Fibroblast of lung (primary cell): ENCODE measurements around the gene AK1. TPM values are rescaled to one million over a fixed set of nuclear protein-coding genes. Genes with fewer than 3 reads are reported as not detected.

Experiments
- DNase-seq, 2 donors: peaks; one replicate each; pipeline versions ENCODE4 v3.0.0 to v3.0.0-alpha.2; 2010; ENCODE audit warnings: low read depth in 2 of 2
- H2AFZ ChIP-seq: 2 replicates; pipeline ENCODE4 v1.5.1; 2012; ENCODE audit warnings: low read length, control low read depth, inconsistent platforms
- H3K27ac ChIP-seq: 2 replicates; pipeline ENCODE4 v1.5.1; 2011; ENCODE audit warnings: low read length, control low read depth; ENCODE audit not compliant: insufficient read depth
- H3K27me3 ChIP-seq: 2 replicates; pipeline ENCODE4 v1.5.1; 2011; ENCODE audit warnings: mild to moderate bottlenecking, low read length; ENCODE audit not compliant: control insufficient read depth, insufficient read depth
- H3K36me3 ChIP-seq: 2 replicates; pipeline ENCODE4 v1.5.1; 2011; ENCODE audit warnings: low read length; ENCODE audit not compliant: control insufficient read depth, insufficient read depth
- H3K4me1 ChIP-seq: 2 replicates; pipeline ENCODE4 v1.5.1; 2011; ENCODE audit warnings: low read length; ENCODE audit not compliant: control insufficient read depth, insufficient read depth; ENCODE audit errors: extremely low read depth
- H3K4me2 ChIP-seq: 2 replicates; pipeline ENCODE4 v1.5.1; 2011; ENCODE audit warnings: low read length, control low read depth; ENCODE audit not compliant: insufficient read depth; ENCODE audit errors: extremely low read depth
- H3K4me3 ChIP-seq, 4 experiments: fragments of 200-600 bp in 1 of 4; sonication (generic) in 1 of 4; replicated peaks in 1 of 4; 2 replicates each; pipeline ENCODE4 v1.5.1; 2011 to 2016; ENCODE audit warnings: low read length in 4 of 4, low read depth in 3 of 4, mild to moderate bottlenecking in 3 of 4, control low read depth in 2 of 4, inconsistent platforms in 1 of 4, mixed read lengths in 1 of 4; ENCODE audit not compliant: insufficient read depth in 1 of 4; ENCODE audit errors: control extremely low read depth in 1 of 4
- H3K79me2 ChIP-seq: 2 replicates; pipeline ENCODE4 v1.5.1; 2012; ENCODE audit warnings: mild to moderate bottlenecking, low read length, inconsistent platforms; ENCODE audit not compliant: control insufficient read depth, insufficient read depth
- H3K9ac ChIP-seq: 2 replicates; pipeline ENCODE4 v1.5.1; 2011; ENCODE audit warnings: mild to moderate bottlenecking, low read length, control low read depth; ENCODE audit not compliant: insufficient read depth
- H3K9me3 ChIP-seq: 2 replicates; pipeline ENCODE4 v1.5.1; 2012; ENCODE audit warnings: low read depth, low read length; ENCODE audit not compliant: control insufficient read depth, insufficient read depth
- H4K20me1 ChIP-seq: 2 replicates; pipeline ENCODE4 v1.5.1; 2011; ENCODE audit warnings: low read length; ENCODE audit not compliant: control insufficient read depth, insufficient read depth; ENCODE audit errors: extremely low read depth
- CTCF ChIP-seq, 2 donors: IDR thresholded peaks in 1 of 2; conservative IDR thresholded peaks in 1 of 2; 1 replicate in 1 of 2; 2 replicates in 1 of 2; pipeline ENCODE4 v1.5.1; 2011 to 2012; ENCODE audit warnings: low read length in 2 of 2, control low read depth in 1 of 2, inconsistent platforms in 1 of 2, low read depth in 1 of 2, mild to moderate bottlenecking in 1 of 2
- EZH2 ChIP-seq: IDR thresholded peaks from 2 replicates; pipeline ENCODE4 v1.5.1; 2012; ENCODE audit warnings: low read length, control low read depth, mild to moderate bottlenecking; ENCODE audit errors: missing control alignments
- polyA plus RNA-seq, 2 donors: library from polyadenylated mRNA; depleted of rRNA in 1 of 2; stranded (reverse) in 1 of 2; unstranded in 1 of 2; fragments of >200 nt; gene quantifications; 2 replicates each; pipeline ENCODE4 v1.2.1, GENCODE V29; 2011 to 2012; ENCODE audit warnings: missing spikeins in 1 of 2
- total RNA-seq: library from RNA; depleted of rRNA; stranded (reverse); fragments of >200 nt; gene quantifications from 2 replicates; pipeline ENCODE4 v1.2.1, GENCODE V29; 2014

AK1 gene
- total and polyA plus RNA-seq, 2 donors (not counting 1 experiment from before 2014, with no cell fraction given): 47.6 to 73.1 TPM

- H3K27me3 ChIP-seq: no peaks in the 10 kb centered on the region
- no peak overlapping the region for H2AFZ ChIP-seq
- peaks cover 5% of the 10 kb centered on the region for H3K79me2 ChIP-seq
- peak overlapping the region; percentile 82 for H3K27ac ChIP-seq
- no peaks in the 10 kb centered on the region for H3K9me3 ChIP-seq
- no peak overlapping the region for H3K9ac ChIP-seq
- peak in 1 of 2 donors; percentile 71 for DNase-seq
- no peak for TF ChIP-seq CTCF (conservative IDR thresholded peaks at IDR 0.05 in 1 of 2, IDR thresholded peaks at IDR 0.05 in 1 of 2; ENCODE audit: low read depth in 1 of 2, low read length in 2 of 2)
- TF ChIP-seq EZH2: no peak
- peaks cover 37% of the 10 kb centered on the region for H3K4me1 ChIP-seq
- H3K4me3 ChIP-seq: no peak overlapping the region
- no peaks in the 10 kb centered on the region for H4K20me1 ChIP-seq
- H3K36me3 ChIP-seq: peaks cover 2% of the 10 kb centered on the region
- H3K4me2 ChIP-seq: peak overlapping the region; percentile 36
These were observed 41.0 kb upstream of the AK1 start for GRCh38 chr9:127918183-127919107.

- Histone ChIP-seq H3K79me2 (peaks cover 5% of the 10 kb centered on the region), H2AFZ (no peak overlapping the region), H3K4me2 (no peak overlapping the region), H3K27me3 (no peaks in the 10 kb centered on the region), H3K36me3 (peaks cover 3% of the 10 kb centered on the region), H3K4me1 (peaks cover 33% of the 10 kb centered on the region), H3K9ac (no peak overlapping the region), H3K27ac (peak overlapping the region; percentile 82), H3K9me3 (no peaks in the 10 kb centered on the region), H4K20me1 (no peaks in the 10 kb centered on the region), H3K4me3 (no peak overlapping the region)
- DNase-seq: no peak
- no peak for TF ChIP-seq CTCF (conservative IDR thresholded peaks at IDR 0.05 in 1 of 2, IDR thresholded peaks at IDR 0.05 in 1 of 2; ENCODE audit: low read depth in 1 of 2, low read length in 2 of 2)
- no peak for TF ChIP-seq EZH2
These were observed 40.1 kb upstream of the AK1 start for GRCh38 chr9:127917603-127918002.

GRCh38 chr9:127916720-127917581 lies 39.5 kb upstream of the AK1 start, which contains the start of gene ST6GALNAC4:
TSS of gene ST6GALNAC4 (minus strand) at chr9:127917041. CDS start at chr9:127916419, 622 bp downstream.
- peaks cover 32% of the 10 kb centered on the region for H3K4me1 ChIP-seq
- H3K9ac ChIP-seq: peak within 1 kb of the TSS; percentile 71

More at GRCh38 chr9:127916720-127917581, 39.5 kb upstream of the AK1 start, which contains the start of gene ST6GALNAC4:
- TF ChIP-seq CTCF (conservative IDR thresholded peaks at IDR 0.05 in 1 of 2, IDR thresholded peaks at IDR 0.05 in 1 of 2; ENCODE audit: low read depth in 1 of 2, low read length in 2 of 2) (no peak), EZH2 (no peak)
- Histone ChIP-seq H4K20me1 (no peaks in the 10 kb centered on the region), H3K36me3 (peaks cover 10% of the 10 kb centered on the region), H3K4me2 (peak within 1 kb of the TSS; percentile 82), H3K27me3 (no peaks in the 10 kb centered on the region), H3K27ac (peak within 1 kb of the TSS; percentile 82), H3K4me3 (peak within 1 kb of the TSS; percentile 51 to 82 (median 68)), H3K9me3 (no peaks in the 10 kb centered on the region), H2AFZ (peak within 1 kb of the TSS; percentile 71), H3K79me2 (peaks cover 5% of the 10 kb centered on the region)
- peak; percentile 84 to 91 for DNase-seq
